Measurements from ENCODE around the gene NR4A3.

NR4A3 gene

GRCh38 chr9:99813739-99814138 is 7.9 kb upstream of the NR4A3 start:
- in situ Hi-C loops (cut with MboI; ENCODE audit: low sequenced_read_pairs) = no loop called here

- in situ Hi-C loops (cut with MboI; ENCODE audit: low sequenced_read_pairs) = no loop called here
These were observed 7.3 kb upstream of the NR4A3 start for GRCh38 chr9:99814359-99814758.

GRCh38 chr9:99816392-99816791 is 5.3 kb upstream of the NR4A3 start:
- in situ Hi-C loops (cut with MboI; ENCODE audit: low sequenced_read_pairs) = no loop called here

GRCh38 chr9:99818500-99818899 is 3.2 kb upstream of the NR4A3 start:
- in situ Hi-C loops (cut with MboI; ENCODE audit: low sequenced_read_pairs) = no loop called here

- in situ Hi-C loops (cut with MboI; ENCODE audit: low sequenced_read_pairs) = no loop called here
These were observed 2.4 kb upstream of the NR4A3 start for GRCh38 chr9:99819123-99819855.

- in situ Hi-C loops (cut with MboI; ENCODE audit: low sequenced_read_pairs) = no loop called here
These were observed 1.6 kb upstream of the NR4A3 start for GRCh38 chr9:99819856-99820684.

- in situ Hi-C loops (cut with MboI; ENCODE audit: low sequenced_read_pairs) = no loop called here
These were observed 845 bp upstream of the NR4A3 start for GRCh38 chr9:99820685-99821395.

- in situ Hi-C loops (cut with MboI; ENCODE audit: low sequenced_read_pairs) = no loop called here
These were observed 572 bp downstream of the NR4A3 start for GRCh38 chr9:99822109-99822805.

GRCh38 chr9:99822806-99823591 is 1.3 kb downstream of the NR4A3 start:
- in situ Hi-C loops (cut with MboI; ENCODE audit: low sequenced_read_pairs) = no loop called here

- in situ Hi-C loops (cut with MboI; ENCODE audit: low sequenced_read_pairs) = no loop called here
These were observed 2.1 kb downstream of the NR4A3 start for GRCh38 chr9:99823681-99824377.

- in situ Hi-C loops (cut with MboI; ENCODE audit: low sequenced_read_pairs) = no loop called here
These were observed 2.9 kb downstream of the NR4A3 start for GRCh38 chr9:99824378-99825171.

- in situ Hi-C loops (cut with MboI; ENCODE audit: low sequenced_read_pairs) = no loop called here
These were observed 3.7 kb downstream of the NR4A3 start for GRCh38 chr9:99825172-99826046.

- in situ Hi-C loops (cut with MboI; ENCODE audit: low sequenced_read_pairs) = no loop called here
These were observed 4.9 kb downstream of the NR4A3 start for GRCh38 chr9:99826579-99826978.

- in situ Hi-C loops (cut with MboI; ENCODE audit: low sequenced_read_pairs) = no loop called here
These were observed 5.6 kb downstream of the NR4A3 start for GRCh38 chr9:99827244-99827643.

GRCh38 chr9:99828054-99828416 is 6.3 kb downstream of the NR4A3 start:
- in situ Hi-C loops (cut with MboI; ENCODE audit: low sequenced_read_pairs) = no loop called here

GRCh38 chr9:99828417-99829176 is 6.9 kb downstream of the NR4A3 start:
- in situ Hi-C loops (cut with MboI; ENCODE audit: low sequenced_read_pairs) = no loop called here

- in situ Hi-C loops (cut with MboI; ENCODE audit: low sequenced_read_pairs) = no loop called here
These were observed 10.3 kb downstream of the NR4A3 start for GRCh38 chr9:99831857-99832557.

All from HL-60/S4 treated with retinoic acid at 250 ng/mL for 4 days and 3 days (cell line).